Prostate gland (tissue), 2 donors: ENCODE measurements around the gene STUM. TPM values are rescaled to one million over a fixed set of nuclear protein-coding genes. Genes with fewer than 3 reads are reported as not detected.

Experiments
- DNase-seq: peaks from one replicate; pipeline ENCODE4 v3.0.0-alpha.2; 2019; ENCODE audit warnings: low spot score
- H3K27ac ChIP-seq, 2 donors: fragments of 200-600 bp; sonication (generic); 2 replicates each; pipeline ENCODE4 v1.5.1; 2017 to 2019
- H3K27me3 ChIP-seq: fragments of 200-600 bp; sonication (generic); replicated peaks from 2 replicates; pipeline ENCODE4 v1.5.1; 2019; ENCODE audit not compliant: insufficient read depth
- H3K36me3 ChIP-seq, 2 donors: fragments of 200-600 bp; sonication (generic); 1 replicate in 1 of 2; 2 replicates in 1 of 2; pipeline versions ENCODE4 v1.5.1 to v1.8.1; 2017 to 2019
- H3K4me1 ChIP-seq: fragments of 200-600 bp; sonication (generic); replicated peaks from 2 replicates; pipeline ENCODE4 v1.5.1; 2019
- H3K4me3 ChIP-seq, 2 donors: fragments of 200-600 bp; sonication (generic); 2 replicates each; pipeline ENCODE4 v1.5.1; 2017 to 2019
- H3K9me3 ChIP-seq: fragments of 200-600 bp; sonication (generic); 2 replicates; pipeline ENCODE4 v1.5.1; 2017
- CTCF ChIP-seq, 4 experiments: fragments of 200-600 bp in 2 of 4; fragments of 450-650 bp in 2 of 4; sonication (generic) in 2 of 4; IDR thresholded peaks; 1 replicate in 3 of 4; 2 replicates in 1 of 4; pipeline ENCODE4 v1.5.1; 2016 to 2019; ENCODE audit warnings: antibody characterized with exemption in 4 of 4, mild to moderate bottlenecking in 2 of 4, moderate library complexity in 2 of 4
- POLR2A ChIP-seq: fragments of 450-650 bp; IDR thresholded peaks from one replicate; pipeline ENCODE4 v1.6.1; 2016; ENCODE audit warnings: antibody characterized with exemption, mild to moderate bottlenecking
- POLR2AphosphoS5 ChIP-seq: sonication (generic); formaldehyde crosslinking; IDR thresholded peaks from one replicate; pipeline ENCODE4 v1.6.1; 2017; ENCODE audit warnings: antibody characterized with exemption
- WGBS: methylation state at CpG from one replicate; pipeline ENCODE4 v1.1.5; 2018; 5-methylcytosine and 5-hydroxymethylcytosine counted together
- intact Hi-C: fragments of 100-400 bp; cut with DNase I; formaldehyde crosslinking; loops from one replicate; pipeline ENCODE4 v1.14.2; 2022
- total RNA-seq, 2 donors: library from RNA; depleted of rRNA; stranded (reverse); fragments of >200 nt; gene quantifications; one replicate each; pipeline ENCODE4 v1.1.0, GENCODE V29; 2016

STUM gene
- total RNA-seq, 2 donors from 2014 or later, result 1.9 to 4.3 TPM

- intact Hi-C loops, result no loop called here
- no peaks in the 10 kb centered on the region for H3K36me3 ChIP-seq
- DNase-seq, result no peak
- H3K27me3 ChIP-seq, result no peaks in the 10 kb centered on the region
- H3K4me3 ChIP-seq, result no peak overlapping the region
- no peaks in the 10 kb centered on the region for H3K4me1 ChIP-seq
- no peak overlapping the region for H3K27ac ChIP-seq
- 69% methylated on average over 8 of the region's 8 CpGs for WGBS
- no peaks in the 10 kb centered on the region for H3K9me3 ChIP-seq
- TF ChIP-seq CTCF (IDR thresholded peaks at IDR 0.05) (no peak), POLR2AphosphoS5 (no peak), POLR2A (no peak)
Observed at GRCh38 chr1:226572325-226572726, 23.8 kb downstream of the STUM start.

- no peaks in the 10 kb centered on the region for H3K27me3 ChIP-seq
- 83% methylated on average over 2 of the region's 2 CpGs for WGBS
- H3K9me3 ChIP-seq, result no peaks in the 10 kb centered on the region
- no peak overlapping the region for H3K4me3 ChIP-seq
- intact Hi-C loops, result no loop called here
- H3K36me3 ChIP-seq, result no peaks in the 10 kb centered on the region
- no peak for TF ChIP-seq POLR2A
- no peak for TF ChIP-seq CTCF (IDR thresholded peaks at IDR 0.05)
- TF ChIP-seq POLR2AphosphoS5, result no peak
- no peaks in the 10 kb centered on the region for H3K4me1 ChIP-seq
- DNase-seq, result no peak
- no peak overlapping the region for H3K27ac ChIP-seq
Observed at GRCh38 chr1:226574044-226574443, 25.5 kb downstream of the STUM start.

GRCh38 chr1:226574591-226575435, 26.2 kb downstream of the STUM start:
- WGBS, result 91% methylated on average over 21 of the region's 21 CpGs
- no peaks in the 10 kb centered on the region for H3K36me3 ChIP-seq
- H3K27ac ChIP-seq, result peak overlapping the region; percentile 47 to 62
- no peaks in the 10 kb centered on the region for H3K4me1 ChIP-seq
- H3K9me3 ChIP-seq, result no peaks in the 10 kb centered on the region
- TF ChIP-seq POLR2A (no peak), POLR2AphosphoS5 (no peak), CTCF (IDR thresholded peaks at IDR 0.05) (no peak)
- H3K27me3 ChIP-seq, result no peaks in the 10 kb centered on the region
- intact Hi-C loops, result no loop called here
- no peak for DNase-seq
- no peak overlapping the region for H3K4me3 ChIP-seq

GRCh38 chr1:226575436-226575720, 26.8 kb downstream of the STUM start:
- no peaks in the 10 kb centered on the region for H3K27me3 ChIP-seq
- no peak overlapping the region for H3K4me3 ChIP-seq
- 94% methylated on average over 4 of the region's 4 CpGs for WGBS
- no peak for DNase-seq
- intact Hi-C loops, result no loop called here
- peak overlapping the region; percentile 47 to 62 for H3K27ac ChIP-seq
- no peaks in the 10 kb centered on the region for H3K9me3 ChIP-seq
- no peak for TF ChIP-seq CTCF (IDR thresholded peaks at IDR 0.05)
- TF ChIP-seq POLR2A, result no peak
- TF ChIP-seq POLR2AphosphoS5, result no peak
- H3K4me1 ChIP-seq, result no peaks in the 10 kb centered on the region
- H3K36me3 ChIP-seq, result no peaks in the 10 kb centered on the region

GRCh38 chr1:226575739-226576378, 27.3 kb downstream of the STUM start:
- Histone ChIP-seq H3K4me1 (no peaks in the 10 kb centered on the region), H3K9me3 (no peaks in the 10 kb centered on the region), H3K27ac (peak overlapping the region; percentile 47 to 62), H3K4me3 (no peak overlapping the region), H3K27me3 (no peaks in the 10 kb centered on the region), H3K36me3 (no peaks in the 10 kb centered on the region)
- TF ChIP-seq POLR2A, result no peak
- peak; percentile 51 for TF ChIP-seq POLR2AphosphoS5
- WGBS, result 51% methylated on average over 9 of the region's 9 CpGs
- no peak for DNase-seq
- intact Hi-C loops, result no loop called here
